Fibroblast of the aortic adventitia (primary cell): ENCODE measurements around the gene PRRC2C. TPM values are rescaled to one million over a fixed set of nuclear protein-coding genes. Genes with fewer than 3 reads are reported as not detected.

Source experiments
- DNase-seq: peaks from one replicate; pipeline ENCODE4 v3.0.0-alpha.2; 2010; ENCODE audit warnings: low read depth
- H3K4me3 ChIP-seq: 2 replicates; pipeline ENCODE4 v1.5.1; 2011; ENCODE audit warnings: low read depth, mild to moderate bottlenecking, control low read depth, low read length, moderate library complexity
- total RNA-seq: library from RNA; depleted of rRNA; stranded (reverse); fragments of >200 nt; gene quantifications from 2 replicates; pipeline ENCODE4 v1.2.3, GENCODE V29; 2012; ENCODE audit warnings: low replicate concordance
- TF ChIP-seq, protein P1 (sequence below): IDR thresholded peaks from 2 replicates; pipeline ENCODE4 v1.5.1; 2011; ENCODE audit warnings: mild to moderate bottlenecking, low read length, control low read depth, inconsistent platforms; ENCODE audit not compliant: insufficient read depth

Gene PRRC2C
- total RNA-seq, 1 donor = 79.3 TPM

- H3K4me3 ChIP-seq = no peak overlapping the region
- TF ChIP-seq, protein P1, sequence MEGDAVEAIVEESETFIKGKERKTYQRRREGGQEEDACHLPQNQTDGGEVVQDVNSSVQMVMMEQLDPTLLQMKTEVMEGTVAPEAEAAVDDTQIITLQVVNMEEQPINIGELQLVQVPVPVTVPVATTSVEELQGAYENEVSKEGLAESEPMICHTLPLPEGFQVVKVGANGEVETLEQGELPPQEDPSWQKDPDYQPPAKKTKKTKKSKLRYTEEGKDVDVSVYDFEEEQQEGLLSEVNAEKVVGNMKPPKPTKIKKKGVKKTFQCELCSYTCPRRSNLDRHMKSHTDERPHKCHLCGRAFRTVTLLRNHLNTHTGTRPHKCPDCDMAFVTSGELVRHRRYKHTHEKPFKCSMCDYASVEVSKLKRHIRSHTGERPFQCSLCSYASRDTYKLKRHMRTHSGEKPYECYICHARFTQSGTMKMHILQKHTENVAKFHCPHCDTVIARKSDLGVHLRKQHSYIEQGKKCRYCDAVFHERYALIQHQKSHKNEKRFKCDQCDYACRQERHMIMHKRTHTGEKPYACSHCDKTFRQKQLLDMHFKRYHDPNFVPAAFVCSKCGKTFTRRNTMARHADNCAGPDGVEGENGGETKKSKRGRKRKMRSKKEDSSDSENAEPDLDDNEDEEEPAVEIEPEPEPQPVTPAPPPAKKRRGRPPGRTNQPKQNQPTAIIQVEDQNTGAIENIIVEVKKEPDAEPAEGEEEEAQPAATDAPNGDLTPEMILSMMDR = no peak
- DNase-seq = no peak
Measured at GRCh38 chr1:171495444-171495843, 10.1 kb downstream of the PRRC2C start.

DNA sequence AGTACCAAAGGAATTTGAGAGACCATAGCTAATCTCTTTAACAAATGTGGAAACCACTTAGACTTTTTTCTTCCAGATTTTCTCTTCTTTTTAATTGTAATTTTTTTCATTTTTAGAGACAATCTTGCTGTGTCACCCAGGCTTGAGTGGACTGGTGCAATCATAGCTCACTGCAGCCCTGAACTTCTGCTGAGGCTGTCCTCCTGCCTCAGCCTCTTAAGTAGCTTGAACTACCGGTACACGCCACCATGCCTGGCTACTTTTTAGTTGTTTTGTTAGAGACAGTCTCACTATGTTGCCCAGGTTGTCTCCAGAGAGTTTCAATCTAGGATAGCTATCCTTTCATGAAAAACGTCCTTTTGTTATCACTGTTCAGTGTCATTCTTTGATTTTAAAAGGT is 15.0 kb downstream of the PRRC2C start:
- H3K4me3 ChIP-seq = no peak overlapping the region
- DNase-seq = no peak
- TF ChIP-seq, protein P1 = no peak

- TF ChIP-seq, protein P1 = no peak
- no peak overlapping the region for H3K4me3 ChIP-seq
- no peak for DNase-seq
Measured at GRCh38 chr1:171500803-171501202, 15.5 kb downstream of the PRRC2C start.

DNA sequence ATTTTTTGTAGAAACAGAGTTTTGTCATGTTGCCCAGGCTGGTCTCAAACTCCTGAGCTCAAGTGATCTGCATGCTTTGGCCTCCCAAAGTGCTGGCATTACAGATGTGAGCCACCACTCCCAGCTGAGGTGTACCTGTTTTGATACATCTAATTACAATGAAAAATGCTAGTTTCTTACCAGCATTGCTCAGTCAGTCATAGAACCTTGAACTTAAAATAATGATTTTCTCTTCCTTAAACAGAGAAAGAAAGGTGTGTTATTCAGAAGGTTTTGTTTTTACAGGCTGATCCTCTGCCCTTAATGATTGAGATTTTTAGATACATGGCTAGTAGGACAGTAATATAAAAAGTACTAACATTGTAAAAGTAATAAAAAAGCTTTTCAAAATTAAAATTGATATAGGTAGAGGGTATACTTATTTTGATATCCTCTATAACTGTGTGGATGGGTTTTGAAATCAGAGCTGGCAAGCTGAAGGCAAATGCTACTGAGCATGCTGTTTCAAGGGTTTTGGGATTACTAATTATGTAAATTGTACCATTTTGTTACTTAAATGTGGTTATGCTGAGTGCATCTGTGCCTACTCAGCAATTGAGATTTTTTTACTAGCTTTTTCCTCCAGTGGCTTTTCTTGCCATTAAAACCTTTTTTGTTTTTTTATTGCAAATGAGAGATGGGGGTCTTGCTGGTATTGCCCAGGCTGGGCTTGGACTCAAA is 16.1 kb downstream of the PRRC2C start:
- DNase-seq = no peak
- TF ChIP-seq, protein P1 = no peak
- no peak overlapping the region for H3K4me3 ChIP-seq

- TF ChIP-seq, protein P1 = no peak
- no peak overlapping the region for H3K4me3 ChIP-seq
- DNase-seq = peak; percentile 35
Measured at GRCh38 chr1:171506525-171507304, 21.4 kb downstream of the PRRC2C start.

DNA sequence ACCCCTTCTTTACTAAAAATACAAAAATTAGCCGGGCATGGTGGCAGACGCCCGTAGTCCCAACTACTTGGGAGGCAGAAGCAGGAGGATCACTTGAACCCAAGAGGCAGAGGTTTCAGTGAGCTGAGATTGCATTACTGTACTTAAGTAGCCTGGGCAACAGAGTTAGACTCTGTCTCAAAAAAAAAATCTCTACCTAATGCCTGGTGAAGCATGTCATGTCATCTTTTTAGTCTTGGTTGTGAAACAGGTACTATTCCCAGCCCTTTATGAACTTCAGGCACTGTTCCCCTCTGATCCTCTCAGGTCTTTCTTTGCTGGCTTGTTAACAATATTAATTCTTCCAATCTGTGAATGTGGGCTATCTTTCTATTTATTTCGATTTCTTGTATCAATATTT is 22.1 kb downstream of the PRRC2C start:
- TF ChIP-seq, protein P1 = no peak
- DNase-seq = no peak
- H3K4me3 ChIP-seq = no peak overlapping the region
